Nephron (organoid): ENCODE measurements around the gene AP5B1.

ENCODE experiments used
- H3K27ac Mint-ChIP-seq, 3 experiments: 2 replicates each; pipeline ENCODE4 v1.8.0; 2020; ENCODE audit warnings: mixed read lengths in 3 of 3, mild to moderate bottlenecking in 2 of 3, moderate library complexity in 1 of 3
- H3K27me3 Mint-ChIP-seq: 2 replicates; pipeline ENCODE4 v1.8.0; 2021; ENCODE audit warnings: low read depth, mild to moderate bottlenecking, moderate library complexity, mixed read lengths
- H3K36me3 Mint-ChIP-seq: 2 replicates; pipeline ENCODE4 v1.8.0; 2020; ENCODE audit warnings: low read depth, mixed read lengths
- H3K4me1 Mint-ChIP-seq: 2 replicates; pipeline ENCODE4 v1.8.0; 2020; ENCODE audit warnings: mixed read lengths
- H3K4me3 Mint-ChIP-seq, 3 experiments: 2 replicates each; pipeline ENCODE4 v1.8.0; 2020; ENCODE audit warnings: mild to moderate bottlenecking in 3 of 3, mixed read lengths in 3 of 3, moderate library complexity in 2 of 3
- H3K9me3 Mint-ChIP-seq: 2 replicates; pipeline ENCODE4 v1.8.0; 2020; ENCODE audit warnings: mixed read lengths
- TF ChIP-seq, protein P1 (sequence below), 3 experiments: fragments of 200-600 bp; sonication (generic); IDR thresholded peaks; one replicate each; pipeline ENCODE4 v1.5.0; 2021; ENCODE audit warnings: antibody characterized with exemption in 3 of 3; ENCODE audit not compliant: unreplicated experiment in 3 of 3

Gene AP5B1

DNA sequence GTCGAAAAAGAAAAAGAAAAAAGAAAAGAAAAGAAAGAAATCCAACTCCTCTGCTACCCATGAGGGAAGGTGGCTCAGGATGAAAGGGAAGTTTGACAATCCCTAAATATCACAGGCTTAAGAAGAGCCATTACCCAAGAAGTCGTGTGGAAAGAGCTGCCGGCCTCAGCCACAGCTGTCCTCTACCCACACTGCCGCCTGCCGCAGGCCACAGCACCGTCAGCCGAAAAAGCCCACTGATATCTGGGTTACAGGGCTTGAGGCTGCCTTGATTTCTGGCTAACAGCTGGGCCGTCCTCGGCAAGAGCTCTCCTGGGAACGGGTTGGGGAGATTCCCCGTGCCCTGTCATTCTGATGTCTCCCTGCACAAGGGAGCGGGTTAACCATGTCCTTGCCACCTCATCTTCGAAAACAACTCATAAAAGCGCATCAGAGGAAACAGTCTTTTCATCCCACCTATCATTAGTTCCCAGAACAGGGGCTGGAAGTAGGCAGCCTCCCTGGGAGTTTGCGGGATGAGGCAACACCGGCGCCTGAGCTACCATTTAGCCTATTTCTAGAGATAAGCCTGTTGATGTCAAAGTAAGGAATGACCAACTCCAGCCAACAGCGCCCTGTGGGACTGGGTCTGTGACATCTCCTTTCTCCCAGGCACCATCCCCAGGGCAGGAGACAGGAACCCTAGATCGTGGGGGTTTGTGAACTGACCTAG lies 31.1 kb upstream of the AP5B1 start:
- Mint-ChIP-seq H3K36me3 (peaks cover 4% of the 10 kb centered on the region), H3K27me3 (peaks cover 8% of the 10 kb centered on the region), H3K4me1 (peaks cover 5% of the 10 kb centered on the region), H3K9me3 (no peaks in the 10 kb centered on the region), H3K27ac (no peak overlapping the region), H3K4me3 (no peak overlapping the region)
- TF ChIP-seq, protein P1, sequence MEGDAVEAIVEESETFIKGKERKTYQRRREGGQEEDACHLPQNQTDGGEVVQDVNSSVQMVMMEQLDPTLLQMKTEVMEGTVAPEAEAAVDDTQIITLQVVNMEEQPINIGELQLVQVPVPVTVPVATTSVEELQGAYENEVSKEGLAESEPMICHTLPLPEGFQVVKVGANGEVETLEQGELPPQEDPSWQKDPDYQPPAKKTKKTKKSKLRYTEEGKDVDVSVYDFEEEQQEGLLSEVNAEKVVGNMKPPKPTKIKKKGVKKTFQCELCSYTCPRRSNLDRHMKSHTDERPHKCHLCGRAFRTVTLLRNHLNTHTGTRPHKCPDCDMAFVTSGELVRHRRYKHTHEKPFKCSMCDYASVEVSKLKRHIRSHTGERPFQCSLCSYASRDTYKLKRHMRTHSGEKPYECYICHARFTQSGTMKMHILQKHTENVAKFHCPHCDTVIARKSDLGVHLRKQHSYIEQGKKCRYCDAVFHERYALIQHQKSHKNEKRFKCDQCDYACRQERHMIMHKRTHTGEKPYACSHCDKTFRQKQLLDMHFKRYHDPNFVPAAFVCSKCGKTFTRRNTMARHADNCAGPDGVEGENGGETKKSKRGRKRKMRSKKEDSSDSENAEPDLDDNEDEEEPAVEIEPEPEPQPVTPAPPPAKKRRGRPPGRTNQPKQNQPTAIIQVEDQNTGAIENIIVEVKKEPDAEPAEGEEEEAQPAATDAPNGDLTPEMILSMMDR (IDR thresholded peaks at IDR 0.05; ENCODE audit: unreplicated experiment in 3 of 3): no peak

DNA sequence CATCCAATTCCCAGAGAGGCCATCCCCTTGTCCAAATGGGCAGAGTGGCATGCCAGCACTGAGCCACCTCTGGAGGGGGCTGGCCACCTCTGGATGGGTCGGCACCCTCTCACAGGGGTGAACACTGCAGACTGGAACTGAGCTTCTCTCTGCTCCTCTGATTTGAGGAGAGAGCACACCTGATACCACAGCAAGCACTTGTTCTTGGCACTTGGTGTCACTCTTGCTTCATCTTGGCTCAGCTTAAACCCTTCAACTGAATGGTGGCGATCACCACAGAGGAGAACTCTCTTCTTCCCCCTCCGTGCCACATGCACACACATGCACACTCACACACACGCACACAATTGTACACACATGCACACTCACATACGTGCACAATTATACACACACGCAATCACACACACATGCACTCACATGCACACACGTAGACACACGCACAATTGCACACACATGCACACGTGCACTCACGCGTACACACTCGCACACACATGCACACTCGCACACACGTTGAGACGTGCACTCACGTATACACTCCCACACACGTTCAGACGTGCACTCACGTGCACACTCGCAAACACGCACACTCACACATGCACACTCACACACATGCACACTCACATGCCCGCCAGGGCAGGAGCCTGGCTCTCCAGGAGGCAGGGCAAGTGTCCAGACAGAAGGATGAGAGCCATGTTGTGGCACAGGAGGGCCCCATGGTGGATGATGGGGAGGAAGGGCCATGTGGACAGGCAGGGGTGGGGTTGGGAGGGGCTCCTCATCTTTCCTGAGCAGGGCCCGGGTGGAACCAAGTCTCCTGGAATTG lies 29.5 kb upstream of the AP5B1 start:
- no peaks in the 10 kb centered on the region for H3K4me1 Mint-ChIP-seq
- H3K36me3 Mint-ChIP-seq: no peaks in the 10 kb centered on the region
- H3K9me3 Mint-ChIP-seq: no peaks in the 10 kb centered on the region
- peaks cover 8% of the 10 kb centered on the region for H3K27me3 Mint-ChIP-seq
- H3K4me3 Mint-ChIP-seq: no peak overlapping the region
- TF ChIP-seq, protein P1 (IDR thresholded peaks at IDR 0.05; ENCODE audit: unreplicated experiment in 3 of 3): no peak
- H3K27ac Mint-ChIP-seq: peak overlapping the region in 1 of 3 experiments; percentile 10

DNA sequence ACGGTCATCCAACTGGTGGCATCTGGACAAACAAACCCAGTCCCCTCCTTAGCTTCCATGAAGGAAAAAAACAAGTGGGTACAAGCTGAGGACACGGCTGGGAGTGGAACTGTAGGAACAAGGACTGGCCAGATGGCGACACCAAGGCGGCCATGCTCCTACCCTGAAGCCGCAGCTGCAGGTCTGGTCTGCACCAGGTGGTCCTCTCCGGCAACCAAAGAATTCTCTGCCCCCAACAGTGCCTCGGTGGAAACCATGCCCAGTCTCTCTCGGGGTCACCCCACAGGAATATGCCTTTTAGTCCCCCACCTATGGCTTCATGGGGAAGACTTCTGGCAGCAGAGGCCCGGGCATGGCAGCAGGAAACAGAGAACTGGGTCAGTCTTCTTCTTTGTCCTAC lies 28.7 kb upstream of the AP5B1 start:
- H3K27ac Mint-ChIP-seq: no peak overlapping the region
- H3K36me3 Mint-ChIP-seq: no peaks in the 10 kb centered on the region
- TF ChIP-seq, protein P1 (IDR thresholded peaks at IDR 0.05; ENCODE audit: unreplicated experiment in 3 of 3): no peak
- H3K4me1 Mint-ChIP-seq: no peaks in the 10 kb centered on the region
- H3K9me3 Mint-ChIP-seq: no peaks in the 10 kb centered on the region
- peaks cover 8% of the 10 kb centered on the region for H3K27me3 Mint-ChIP-seq
- H3K4me3 Mint-ChIP-seq: no peak overlapping the region

DNA sequence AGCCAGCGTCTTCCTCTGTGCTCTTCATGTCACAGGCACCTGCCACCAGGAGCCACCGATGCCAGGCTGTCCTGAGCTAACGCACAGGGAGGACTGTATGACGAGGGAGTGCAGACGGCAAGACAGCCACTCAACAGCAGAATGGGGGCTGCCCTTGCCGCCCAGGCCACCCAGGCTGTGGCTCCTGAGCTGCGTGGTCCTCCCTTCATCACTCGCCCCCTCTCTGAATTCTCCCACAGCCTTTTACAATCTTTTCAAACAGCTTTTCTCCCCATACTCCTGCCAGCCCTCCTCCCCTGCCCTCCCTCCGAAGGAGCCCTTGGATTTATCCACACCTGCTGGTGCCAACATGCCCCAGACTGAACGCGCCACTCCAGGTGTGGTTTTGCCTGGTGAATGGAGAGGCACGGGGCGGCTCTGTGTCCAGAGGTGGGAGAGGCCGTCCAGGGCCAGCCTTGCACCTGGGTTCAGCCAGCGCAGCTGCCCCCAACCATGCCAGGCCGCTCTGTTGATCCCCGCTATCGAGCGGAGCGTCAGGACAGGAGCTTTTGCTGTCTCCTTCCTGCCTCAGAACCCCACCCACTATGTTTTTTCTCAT lies 28.1 kb upstream of the AP5B1 start:
- Mint-ChIP-seq H3K27me3 (peaks cover 15% of the 10 kb centered on the region), H3K9me3 (no peaks in the 10 kb centered on the region), H3K4me1 (no peaks in the 10 kb centered on the region), H3K27ac (no peak overlapping the region), H3K36me3 (no peaks in the 10 kb centered on the region), H3K4me3 (no peak overlapping the region)
- TF ChIP-seq, protein P1 (IDR thresholded peaks at IDR 0.05; ENCODE audit: unreplicated experiment in 3 of 3): no peak

DNA sequence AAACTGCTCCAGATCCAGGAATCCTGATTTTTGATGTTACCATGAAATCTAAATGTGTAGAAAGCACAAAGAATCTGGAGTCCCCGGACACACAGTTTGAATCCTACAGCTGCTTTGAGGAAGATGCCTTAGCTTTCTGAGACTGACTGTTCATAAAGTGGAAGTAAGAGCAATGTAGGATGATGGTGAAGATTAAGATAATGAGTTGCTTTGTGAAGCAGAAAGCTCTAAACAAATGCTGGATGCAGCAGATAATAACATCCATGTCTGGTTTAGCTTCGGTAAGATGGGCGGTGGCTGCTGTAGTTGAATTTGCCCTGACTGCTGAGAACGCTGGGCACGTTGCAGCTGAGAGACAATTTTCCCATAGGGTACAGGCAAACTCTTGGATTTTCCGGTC lies 26.2 kb upstream of the AP5B1 start:
- H3K27me3 Mint-ChIP-seq: peaks cover 28% of the 10 kb centered on the region
- no peak overlapping the region for H3K4me3 Mint-ChIP-seq
- no peaks in the 10 kb centered on the region for H3K9me3 Mint-ChIP-seq
- TF ChIP-seq, protein P1 (IDR thresholded peaks at IDR 0.05; ENCODE audit: unreplicated experiment in 3 of 3): no peak
- H3K36me3 Mint-ChIP-seq: no peaks in the 10 kb centered on the region
- H3K4me1 Mint-ChIP-seq: no peaks in the 10 kb centered on the region
- H3K27ac Mint-ChIP-seq: no peak overlapping the region
